Activated CD4-positive, alpha-beta T cell treated with anti-CD3 and anti-CD28 coated beads, Interleukin-2, amount 50 U/mL, for 24 hours (primary cell): ENCODE measurements around the gene KDM6A.
"Not testable (repeated sequence)": the region's sequence is repeated elsewhere in the genome, so short reads cannot be mapped to it uniquely, and the experiment has no call there.

Source experiments
- DNase-seq, 2 donors: peaks; one replicate each; pipeline ENCODE4 v3.0.0-alpha.2; 2020; ENCODE audit warnings: low read depth in 1 of 2, low spot score in 1 of 2

KDM6A gene

DNA sequence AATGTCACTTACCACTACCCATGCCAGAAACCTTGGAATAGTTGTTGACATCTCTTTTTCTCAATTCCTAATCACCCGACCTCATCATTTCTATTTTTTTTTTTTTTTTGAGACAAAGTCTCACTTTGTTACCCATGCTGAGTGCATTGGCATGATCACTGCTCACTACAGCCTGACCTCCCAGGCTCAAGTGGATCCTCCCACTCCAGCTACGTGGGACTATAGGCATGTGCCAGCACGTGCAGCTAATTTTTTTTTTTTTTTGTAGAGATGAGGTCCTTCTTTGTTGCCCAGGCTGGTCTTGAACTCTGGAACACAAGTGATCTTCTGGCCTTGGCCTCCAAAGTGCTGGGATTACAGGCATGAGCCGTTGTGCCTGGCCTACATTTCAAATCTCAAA is 12.0 kb downstream of the KDM6A start:
- DNase-seq: no peak

DNA sequence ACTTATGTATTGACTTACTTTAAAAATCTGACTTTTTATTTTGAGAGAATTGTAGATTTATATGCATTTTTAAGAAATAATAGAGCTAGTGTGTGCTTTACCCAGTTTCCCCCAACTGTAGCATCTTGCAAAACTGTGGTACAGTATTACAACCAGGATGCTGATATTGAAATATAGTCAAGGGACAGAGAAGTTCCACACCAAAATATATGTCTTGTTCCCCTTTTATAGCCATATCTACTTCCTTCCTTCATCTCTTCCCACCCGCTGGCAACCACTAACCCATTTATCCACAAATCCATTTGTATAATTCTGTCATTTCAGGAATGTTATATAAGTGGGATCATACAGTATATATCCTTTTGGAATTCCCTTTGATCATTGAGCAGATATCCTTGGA is 16.8 kb downstream of the KDM6A start:
- no peak for DNase-seq

DNA sequence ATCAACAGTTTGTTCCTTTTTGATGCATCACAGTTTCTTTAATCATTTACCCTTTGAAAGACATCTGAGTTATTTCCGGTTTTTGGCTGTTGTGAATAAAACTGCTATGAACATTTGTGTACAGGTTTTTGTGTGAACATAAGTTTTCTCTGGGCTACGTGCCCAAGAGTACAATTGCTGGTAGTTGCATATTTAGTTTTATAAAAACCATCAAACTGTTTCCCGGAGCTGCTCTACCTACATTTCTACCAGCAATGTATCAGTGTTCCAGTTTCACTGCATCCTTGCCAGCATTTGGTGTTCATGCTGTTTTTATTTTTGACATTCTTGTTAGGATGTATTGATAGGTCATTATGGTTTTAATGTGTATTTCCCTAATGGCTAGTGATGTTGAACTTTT is 17.3 kb downstream of the KDM6A start:
- no peak for DNase-seq

DNA sequence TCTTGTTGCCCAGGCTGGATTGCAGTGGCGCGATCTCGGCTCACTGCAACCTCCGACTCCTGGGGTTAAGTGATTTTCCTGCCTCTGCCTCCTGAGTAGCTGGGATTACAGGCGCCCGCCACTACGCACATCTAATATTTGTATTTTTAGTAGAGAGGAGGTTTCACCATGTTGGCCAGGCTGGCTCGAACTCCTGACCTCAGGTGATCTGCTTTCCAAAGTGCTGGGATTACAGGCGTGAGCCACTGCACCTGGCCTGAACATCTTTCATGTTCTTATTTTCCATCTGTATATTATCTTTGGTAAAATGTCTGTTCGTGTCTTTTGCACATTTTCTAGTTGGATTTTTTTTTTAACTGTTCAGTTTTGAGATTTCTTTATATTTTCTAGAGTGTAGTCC is 17.7 kb downstream of the KDM6A start:
- not testable (repeated sequence) for DNase-seq

DNA sequence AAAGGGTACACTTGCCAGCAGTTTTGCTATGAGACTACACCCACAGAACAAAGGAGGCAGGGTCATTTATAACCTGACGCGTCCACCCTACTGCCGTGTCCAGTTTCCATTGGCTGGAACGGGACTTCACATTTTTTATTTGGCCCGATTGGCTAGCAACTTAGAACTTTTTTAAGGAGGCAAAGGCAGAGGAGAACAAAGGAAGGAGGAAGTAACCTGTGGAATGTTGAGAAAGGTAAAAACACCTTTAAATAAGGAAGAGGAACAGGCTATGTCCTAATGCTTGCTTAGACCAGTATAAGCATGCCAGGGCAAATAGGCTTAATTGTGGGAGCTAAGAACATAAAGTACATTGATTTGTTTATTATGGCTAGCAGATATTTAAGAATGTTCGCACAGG is 18.7 kb downstream of the KDM6A start:
- DNase-seq: no peak

DNA sequence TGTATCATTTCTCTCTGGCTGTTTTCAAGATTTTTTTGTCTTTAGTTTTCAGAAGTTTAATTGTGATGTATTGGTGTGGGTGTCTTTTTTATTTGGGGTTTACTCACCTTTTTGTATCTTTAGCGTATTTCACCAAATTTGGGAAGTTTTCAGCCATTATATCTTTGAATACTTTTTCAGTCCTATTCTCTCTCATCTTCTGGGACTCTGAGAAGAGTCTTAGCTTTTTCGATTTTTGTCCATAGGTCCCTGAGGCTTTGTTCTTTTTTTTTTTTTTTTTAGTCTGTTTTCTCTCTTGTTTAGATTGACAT is 23.8 kb downstream of the KDM6A start:
- DNase-seq: no peak

DNA sequence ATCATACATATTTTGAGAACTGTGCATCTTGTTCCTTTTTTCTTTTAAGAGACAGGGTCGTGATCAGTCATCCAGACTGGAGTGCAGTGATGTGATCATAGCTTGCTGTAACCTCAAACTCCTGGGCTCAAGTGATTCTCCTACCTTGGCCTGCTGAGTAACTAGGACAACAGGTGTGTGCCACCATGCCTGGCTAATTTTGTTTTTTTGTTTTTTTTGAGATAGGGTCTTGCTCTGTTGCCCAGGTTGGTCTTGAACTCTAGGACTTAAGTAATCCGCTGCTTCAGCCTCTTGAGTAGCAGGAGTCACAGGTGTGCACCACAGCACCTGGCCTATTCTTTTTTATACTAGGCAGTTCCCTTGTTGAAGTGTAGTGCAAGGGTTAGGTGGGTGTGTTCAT is 24.6 kb downstream of the KDM6A start:
- DNase-seq: no peak

DNA sequence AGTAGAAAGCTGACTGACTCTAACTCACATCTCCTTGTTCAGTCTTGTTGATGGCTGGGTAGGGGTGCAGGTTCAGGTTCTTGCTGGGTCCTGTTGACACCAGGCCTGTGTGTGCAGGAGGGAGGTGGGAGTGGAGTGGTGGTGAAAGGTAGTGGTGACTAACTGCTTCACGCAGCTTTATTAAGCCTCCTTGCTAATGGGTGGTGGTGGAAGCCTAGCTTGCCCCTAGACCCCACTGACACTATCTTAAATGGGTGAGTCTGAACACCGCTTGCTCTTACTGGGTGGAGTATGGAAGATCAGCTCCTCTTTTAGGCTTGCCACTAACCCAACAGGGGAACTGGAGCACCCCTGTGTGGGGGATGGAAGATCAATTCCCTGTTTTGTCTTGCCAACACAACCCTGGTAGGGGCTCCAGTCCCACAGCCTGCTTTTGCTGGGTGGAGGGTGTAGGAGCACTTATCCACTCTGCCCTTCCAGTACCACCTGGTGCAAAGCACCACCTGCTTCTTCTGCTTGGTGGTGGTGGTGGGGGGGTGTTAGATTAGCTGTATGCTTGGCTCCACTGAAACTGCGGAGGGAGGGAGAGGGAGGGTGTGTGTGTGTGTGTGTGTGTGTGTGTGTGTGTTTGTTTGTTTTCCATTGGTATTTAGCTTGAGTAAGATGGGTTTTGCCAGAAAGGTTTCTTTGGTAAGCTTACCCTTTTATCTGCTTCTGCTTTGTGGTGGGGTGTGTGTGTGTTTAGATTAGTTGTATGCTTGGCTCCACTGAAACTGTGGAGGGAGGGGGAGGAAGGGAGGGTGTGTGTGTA is 25.6 kb downstream of the KDM6A start:
- no peak for DNase-seq

DNA sequence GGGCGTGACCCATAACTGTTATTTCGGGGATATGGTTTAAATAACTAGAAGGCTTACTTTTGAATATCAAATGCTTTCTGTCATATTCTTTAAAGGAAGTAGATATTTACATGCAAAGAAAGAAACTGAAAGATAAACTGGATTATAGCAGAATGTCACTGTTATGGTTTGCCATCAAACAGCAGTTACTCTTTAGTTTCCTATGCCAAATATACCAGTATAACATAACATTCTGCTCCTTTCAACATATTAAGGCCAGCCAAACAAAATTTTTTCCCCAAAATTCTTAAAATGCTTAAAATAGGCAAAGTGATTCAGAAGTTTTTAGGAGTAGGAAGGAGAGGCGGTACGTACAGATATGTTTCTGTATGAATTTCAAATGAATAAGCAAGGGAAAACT is 27.0 kb downstream of the KDM6A start:
- DNase-seq: no peak

DNA sequence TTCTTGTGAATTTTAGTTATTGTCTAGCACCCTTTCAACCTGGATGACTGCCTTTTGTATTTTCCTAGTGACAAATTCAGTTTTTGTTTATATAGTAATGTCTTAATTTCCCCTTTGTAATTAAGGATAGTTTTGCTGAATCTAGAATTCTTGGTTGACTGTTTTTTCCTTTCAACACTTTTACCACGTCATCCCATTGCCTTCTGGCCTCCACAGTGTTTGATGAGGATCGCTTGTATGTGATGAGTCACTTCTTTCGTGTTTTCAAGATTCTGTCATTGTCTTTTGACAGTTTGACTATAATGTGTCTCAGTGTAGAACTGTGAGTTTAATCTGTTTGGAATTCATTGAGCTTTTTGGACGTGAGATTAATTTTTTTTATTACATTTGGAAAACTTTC is 30.1 kb downstream of the KDM6A start:
- DNase-seq: no peak

DNA sequence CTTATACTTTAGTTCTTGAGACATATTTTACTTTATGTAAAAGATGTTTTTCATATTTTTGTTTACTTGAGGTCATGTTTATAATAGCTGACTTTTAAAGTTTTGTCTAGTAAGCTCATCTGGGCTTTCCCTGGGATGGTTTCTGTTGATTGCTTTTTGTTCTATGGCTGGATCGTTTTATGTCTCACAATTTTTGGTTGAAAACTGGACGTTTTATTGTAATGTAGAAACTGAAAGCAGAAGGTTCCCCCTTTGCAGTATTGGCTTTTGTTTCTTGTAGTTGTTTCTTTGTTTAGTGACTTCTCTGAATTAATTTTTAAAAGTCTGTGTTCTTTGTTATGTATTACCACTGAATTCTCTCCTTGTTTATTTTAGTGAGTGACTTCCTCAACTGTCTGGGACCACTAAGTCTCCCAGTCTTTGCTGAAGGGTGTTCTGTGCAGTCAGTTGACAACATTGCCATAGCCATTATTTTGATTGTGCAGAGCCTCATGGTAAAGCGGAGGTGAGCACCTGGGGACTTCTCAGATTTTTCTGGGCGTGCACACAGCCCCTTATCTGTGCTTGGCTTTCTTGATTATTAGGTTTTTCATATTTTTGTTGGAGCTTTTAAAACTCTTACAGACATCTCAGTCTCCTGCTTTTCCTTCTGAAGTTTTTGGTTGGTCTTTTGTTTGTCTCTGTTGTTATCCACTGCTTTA is 31.0 kb downstream of the KDM6A start:
- DNase-seq: no peak

DNA sequence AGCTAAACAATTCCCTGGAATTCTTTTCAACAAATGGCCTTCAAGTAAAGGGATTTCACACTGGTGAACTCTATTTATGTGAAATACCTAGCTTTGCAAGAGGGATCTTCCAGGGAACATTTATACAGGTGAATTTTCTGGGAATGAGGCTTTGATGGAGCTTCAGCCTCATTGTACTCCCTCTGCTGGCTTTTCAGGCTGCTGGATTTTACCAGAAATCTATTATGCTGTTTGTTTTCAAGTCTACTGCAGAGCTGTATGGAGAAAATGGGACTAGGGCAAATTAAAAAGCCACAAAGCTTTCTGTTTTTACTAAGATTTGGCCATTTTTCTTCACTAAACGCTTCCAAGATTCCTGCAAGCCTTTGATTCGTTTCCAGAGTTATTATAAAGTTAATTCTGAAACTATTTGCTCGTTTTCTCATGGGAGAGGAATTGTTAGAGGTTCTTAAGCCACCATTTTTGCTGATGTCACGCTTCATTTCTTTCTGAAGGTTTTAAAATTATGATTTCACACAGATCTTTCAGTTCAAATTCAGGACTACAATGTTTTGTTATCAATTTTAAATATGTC is 31.6 kb downstream of the KDM6A start:
- DNase-seq: no peak

DNA sequence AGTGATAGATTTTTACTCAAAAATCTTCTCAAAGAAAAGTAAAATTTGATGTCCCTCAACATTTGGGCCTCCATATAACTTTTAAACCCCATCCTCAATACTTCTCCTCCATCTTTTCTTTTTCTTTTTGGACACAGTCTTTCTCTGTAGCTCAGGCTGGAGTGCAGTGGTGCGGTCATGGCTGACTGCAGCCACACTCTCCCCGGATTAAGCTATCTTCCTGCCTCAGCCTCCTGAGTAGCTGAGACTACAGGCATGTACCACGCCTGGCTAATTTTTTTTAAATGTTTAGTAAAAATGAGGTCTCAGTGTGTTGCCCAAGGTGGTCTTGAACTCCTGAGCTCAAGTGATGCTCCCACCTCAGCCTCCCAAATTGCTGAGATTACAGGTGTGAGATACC is 33.1 kb downstream of the KDM6A start:
- DNase-seq: no peak

DNA sequence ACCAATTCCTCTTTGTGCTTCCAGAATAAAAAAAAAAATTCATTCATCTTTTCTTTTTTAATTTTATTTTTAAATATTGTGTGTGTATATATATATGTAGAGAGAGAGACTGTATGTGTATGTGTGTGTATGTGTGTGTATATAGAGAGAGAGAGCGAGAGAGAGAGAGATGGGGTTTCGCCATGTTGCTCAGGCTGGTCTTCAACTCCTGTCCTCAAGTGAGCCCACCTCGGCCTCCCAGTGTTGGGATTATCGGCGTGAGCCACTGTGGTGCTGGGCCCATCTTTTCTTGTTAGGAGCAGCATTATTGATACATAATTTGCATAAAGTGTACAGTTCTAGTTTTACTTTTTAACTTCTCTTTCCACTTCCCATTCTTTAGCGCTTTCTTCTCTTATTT is 33.6 kb downstream of the KDM6A start:
- DNase-seq: no peak

DNA sequence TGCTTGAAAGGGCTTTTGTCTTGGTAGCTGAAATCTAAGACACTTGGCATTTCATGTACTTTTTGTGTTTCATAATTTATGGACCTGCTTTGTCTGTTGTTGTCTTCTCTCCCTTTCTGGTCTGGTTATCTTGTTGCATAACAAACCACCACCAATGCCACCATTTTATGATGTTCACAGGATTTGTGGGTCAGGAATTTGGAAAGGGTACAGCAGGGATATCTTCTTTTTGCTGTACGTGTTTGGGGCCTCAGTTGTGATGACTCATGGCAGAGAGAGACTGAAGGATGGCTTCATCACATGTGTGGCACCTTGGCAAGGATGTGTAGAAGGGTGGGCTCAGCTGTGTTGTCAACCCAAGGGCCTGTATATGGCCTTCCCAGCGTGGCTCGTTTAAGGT is 35.2 kb downstream of the KDM6A start:
- DNase-seq: no peak

DNA sequence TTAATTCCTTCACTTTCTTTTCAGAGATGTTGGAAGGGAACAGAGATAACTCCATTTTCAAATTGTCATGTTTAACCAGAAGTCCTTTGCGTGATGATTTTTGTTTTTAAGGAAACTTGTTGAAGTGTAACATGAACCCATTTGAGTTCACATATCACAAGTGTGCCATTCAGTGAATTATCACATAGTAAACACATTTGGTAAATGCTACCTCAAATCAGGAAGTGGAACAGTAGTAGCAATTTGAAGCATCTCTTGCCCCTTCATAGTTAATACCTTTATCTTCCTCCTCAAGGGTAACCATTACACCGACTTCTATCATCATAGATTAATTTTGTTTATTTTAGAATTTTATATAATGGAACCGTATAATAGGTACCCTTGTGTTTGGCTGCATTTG is 35.8 kb downstream of the KDM6A start:
- no peak for DNase-seq

DNA sequence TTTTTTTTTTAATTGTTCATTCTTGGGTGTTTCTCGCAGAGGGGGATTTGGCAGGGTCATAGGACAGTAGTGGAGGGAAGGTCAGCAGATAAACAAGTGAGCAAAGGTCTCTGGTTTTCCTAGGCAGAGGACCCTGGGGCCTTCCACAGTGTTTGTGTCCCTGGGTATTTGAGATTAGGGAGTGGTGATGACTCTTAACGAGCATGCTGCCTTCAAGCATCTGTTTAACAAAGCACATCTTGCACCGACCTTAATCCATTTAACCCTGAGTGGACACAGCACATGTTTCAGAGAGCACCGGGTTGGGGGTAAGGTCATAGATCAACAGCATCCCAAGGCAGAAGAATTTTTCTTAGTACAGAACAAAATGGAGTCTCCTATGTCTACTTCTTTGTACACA is 37.5 kb downstream of the KDM6A start:
- DNase-seq: not testable (repeated sequence)

DNA sequence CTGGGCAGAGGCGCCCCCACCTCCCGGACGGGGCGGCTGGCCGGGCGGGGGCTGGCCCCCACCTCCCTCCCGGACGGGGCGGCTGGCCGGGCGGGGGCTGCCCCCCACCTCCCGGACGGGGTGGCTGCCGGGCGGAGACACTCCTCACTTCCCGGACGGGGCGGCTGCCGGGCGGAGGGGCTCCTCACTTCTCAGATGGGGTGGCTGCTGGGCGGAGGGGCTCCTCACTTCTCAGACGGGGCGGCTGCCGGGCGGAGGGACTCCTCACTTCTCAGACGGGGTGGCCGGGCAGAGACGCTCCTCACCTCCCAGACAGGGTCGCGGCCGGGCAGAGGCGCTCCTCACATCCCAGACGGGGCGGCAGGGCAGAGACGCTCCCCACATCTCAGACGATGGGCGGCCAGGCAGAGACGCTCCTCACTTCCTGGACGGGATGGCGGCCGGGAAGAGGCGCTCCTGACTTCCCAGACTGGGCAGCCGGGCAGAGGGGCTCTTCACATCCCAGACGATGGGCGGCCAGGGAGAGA is 38.1 kb downstream of the KDM6A start:
- not testable (repeated sequence) for DNase-seq

DNA sequence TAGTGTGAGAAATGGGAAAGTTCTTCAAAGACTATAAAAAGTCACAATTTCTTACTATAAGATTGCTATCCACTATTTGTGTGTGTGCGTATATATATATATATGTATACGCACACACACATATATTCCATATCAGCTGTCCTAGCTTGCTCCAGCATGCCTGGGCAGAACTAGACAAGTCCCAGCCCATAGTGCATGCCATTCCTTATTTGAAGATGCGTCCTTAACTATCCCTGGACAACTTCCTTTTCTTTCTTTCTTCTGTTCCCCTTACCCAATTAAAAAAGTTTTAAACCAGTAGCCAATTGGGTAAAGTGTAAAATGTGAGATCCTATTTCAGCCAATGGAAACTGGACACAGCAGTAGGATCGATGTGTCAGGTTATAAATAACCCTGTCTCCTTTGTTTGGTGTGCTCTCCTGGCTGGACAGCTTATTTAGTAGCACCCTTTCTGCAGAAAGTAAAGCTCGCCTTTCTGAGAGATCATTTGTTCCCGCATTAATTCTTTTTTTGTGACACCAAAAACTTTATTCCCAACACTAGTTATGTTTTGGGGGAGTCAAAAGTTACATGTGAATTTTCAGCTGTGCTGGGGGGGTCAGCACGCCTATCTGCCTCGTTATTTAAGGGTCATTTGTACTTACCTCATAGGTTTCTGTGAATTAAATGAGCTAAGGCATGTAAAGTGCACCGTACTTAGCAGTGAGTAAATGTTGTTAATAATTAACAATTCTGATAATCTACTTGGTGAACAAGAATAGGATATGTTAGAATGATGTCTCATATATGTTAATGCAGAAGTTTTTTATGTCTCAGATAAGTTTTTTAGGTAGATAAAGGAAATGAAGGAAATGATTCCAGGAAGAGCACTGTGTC is 40.9 kb downstream of the KDM6A start:
- no peak for DNase-seq

DNA sequence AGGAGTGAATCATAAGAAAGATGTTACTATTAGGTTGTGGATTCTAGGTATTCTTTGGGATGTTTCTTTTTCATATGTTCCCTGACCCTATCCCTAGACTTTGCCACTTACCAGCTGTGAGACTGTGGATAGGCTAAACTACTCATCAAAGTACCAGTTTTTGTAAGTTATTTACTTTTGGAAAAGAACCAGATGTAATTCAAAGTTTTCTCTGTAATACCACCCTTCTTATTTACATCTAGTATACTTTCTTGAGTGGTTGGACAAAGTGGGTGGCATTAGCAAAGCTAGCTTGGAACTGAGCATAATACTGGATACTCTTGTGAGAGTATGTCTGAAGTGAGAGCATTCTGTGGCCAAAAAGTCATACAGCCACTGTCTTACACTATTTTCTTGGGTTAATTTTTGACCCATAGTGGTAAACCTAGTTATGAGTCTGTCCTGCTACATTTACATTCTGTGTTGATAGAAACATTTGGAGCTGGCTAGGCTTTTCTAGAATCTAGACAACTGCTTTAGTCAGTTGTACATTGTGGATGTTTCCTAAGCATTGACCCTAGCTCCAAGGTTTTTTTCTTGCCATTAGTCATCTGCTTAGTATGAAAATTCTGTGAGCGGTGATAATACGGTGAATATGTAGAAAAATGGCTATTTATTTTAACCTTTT is 41.7 kb downstream of the KDM6A start:
- DNase-seq: no peak

DNA sequence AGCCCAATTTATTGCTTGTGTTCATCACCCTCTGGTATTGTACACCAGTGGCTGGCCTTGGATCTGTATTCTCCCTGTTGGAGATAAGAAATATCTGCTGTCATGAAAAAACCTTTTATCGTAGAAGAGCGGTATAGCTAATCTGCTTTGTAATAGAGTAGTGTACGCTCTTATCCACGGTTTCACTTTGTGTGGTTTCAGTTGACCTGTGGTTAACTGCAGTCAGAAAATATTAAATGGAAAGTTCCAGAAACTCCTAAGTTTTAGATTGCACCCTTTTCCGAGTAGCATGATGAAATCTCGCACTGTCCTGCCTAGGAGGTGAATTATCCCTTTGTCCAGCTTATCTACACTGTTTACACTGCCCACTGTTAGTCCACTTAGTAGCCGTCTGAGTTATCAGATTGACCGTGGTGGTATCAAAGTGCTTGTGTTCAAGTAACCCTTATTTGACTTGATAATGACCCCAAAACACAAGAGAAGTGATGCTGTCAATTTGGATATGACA is 42.4 kb downstream of the KDM6A start:
- no peak for DNase-seq
